ENCODE data around the gene TOR2A. TPM values are rescaled to one million over a fixed set of nuclear protein-coding genes. Genes with fewer than 3 reads are reported as not detected.

TOR2A gene
- total RNA-seq, 1 experiment from 2014 or later: 8.4 TPM

GRCh38 chr9:127711831-127712274 is 23.2 kb downstream of the TOR2A start:
- Mint-ChIP-seq H3K4me3 (ENCODE audit: unreplicated experiment) (no peak overlapping the region), H3K36me3 (ENCODE audit: insufficient read depth, unreplicated experiment) (no peaks in the 10 kb centered on the region), H3K27ac (ENCODE audit: low read depth, unreplicated experiment) (no peak overlapping the region), H3K9me3 (ENCODE audit: unreplicated experiment) (no peaks in the 10 kb centered on the region), H3K4me1 (ENCODE audit: insufficient read depth, unreplicated experiment) (peaks cover 7% of the 10 kb centered on the region), H3K27me3 (ENCODE audit: insufficient read depth, unreplicated experiment) (no peaks in the 10 kb centered on the region)
- no TSS peak for BruUV-seq (replicated peaks)
- intact Hi-C loops (cut with micrococcal nuclease): no loop called here
- TF ChIP-seq CTCF (IDR thresholded peaks at IDR 0.05; ENCODE audit: unreplicated experiment): no peak
- no peak for DNase-seq (ENCODE audit: unreplicated experiment)
- POLR2A ChIA-PET: no interaction called here
- CTCF ChIA-PET: interaction anchor here (0.6 kb wide), 2 partner anchors 59 to 223 kb away, joined by 3 to 4 read pairs; no protein-coding TSS in a partner anchor

- Mint-ChIP-seq H3K36me3 (ENCODE audit: insufficient read depth, unreplicated experiment) (no peaks in the 10 kb centered on the region), H3K27me3 (ENCODE audit: insufficient read depth, unreplicated experiment) (no peaks in the 10 kb centered on the region), H3K4me3 (ENCODE audit: unreplicated experiment) (no peak overlapping the region), H3K4me1 (ENCODE audit: insufficient read depth, unreplicated experiment) (peaks cover 6% of the 10 kb centered on the region), H3K27ac (ENCODE audit: low read depth, unreplicated experiment) (no peak overlapping the region), H3K9me3 (ENCODE audit: unreplicated experiment) (no peaks in the 10 kb centered on the region)
- intact Hi-C loops (cut with micrococcal nuclease): no loop called here
- ChIA-PET POLR2A (no interaction called here), CTCF (interaction anchor here (0.6 kb wide), 1 partner anchor 223 kb away, joined by 3 read pairs; no protein-coding TSS in a partner anchor)
- DNase-seq (ENCODE audit: unreplicated experiment): no peak
- no peak for TF ChIP-seq CTCF (IDR thresholded peaks at IDR 0.05; ENCODE audit: unreplicated experiment)
- no TSS peak for BruUV-seq (replicated peaks)
These were observed 23.8 kb downstream of the TOR2A start for GRCh38 chr9:127711226-127711701.

GRCh38 chr9:127710204-127710783 is 24.8 kb downstream of the TOR2A start:
- intact Hi-C loops (cut with micrococcal nuclease): no loop called here
- Mint-ChIP-seq H3K9me3 (ENCODE audit: unreplicated experiment) (no peaks in the 10 kb centered on the region), H3K4me1 (ENCODE audit: insufficient read depth, unreplicated experiment) (no peaks in the 10 kb centered on the region), H3K27ac (ENCODE audit: low read depth, unreplicated experiment) (no peak overlapping the region), H3K27me3 (ENCODE audit: insufficient read depth, unreplicated experiment) (no peaks in the 10 kb centered on the region), H3K36me3 (ENCODE audit: insufficient read depth, unreplicated experiment) (no peaks in the 10 kb centered on the region), H3K4me3 (ENCODE audit: unreplicated experiment) (no peak overlapping the region)
- DNase-seq (ENCODE audit: unreplicated experiment): no peak
- CTCF ChIA-PET: interaction anchor here (0.5 to 0.7 kb wide), 2 partner anchors 88 to 192 kb away, joined by 3 read pairs; no protein-coding TSS in a partner anchor
- no peak for TF ChIP-seq CTCF (IDR thresholded peaks at IDR 0.05; ENCODE audit: unreplicated experiment)
- POLR2A ChIA-PET: interaction anchor here (1.0 kb wide), 1 partner anchor 25 kb away, joined by 3 read pairs; the partner anchor contains the start of gene TOR2A
- no TSS peak for BruUV-seq (replicated peaks)

GRCh38 chr9:127708952-127709587 is 26.0 kb downstream of the TOR2A start:
- POLR2A ChIA-PET: interaction anchor here (1.0 kb wide), 1 partner anchor 26 kb away, joined by 3 read pairs; the partner anchor contains the start of gene TOR2A

More at GRCh38 chr9:127708952-127709587, 26.0 kb downstream of the TOR2A start:
- no peak for DNase-seq (ENCODE audit: unreplicated experiment)
- intact Hi-C loops (cut with micrococcal nuclease): no loop called here
- Mint-ChIP-seq H3K27ac (ENCODE audit: low read depth, unreplicated experiment) (no peak overlapping the region), H3K36me3 (ENCODE audit: insufficient read depth, unreplicated experiment) (no peaks in the 10 kb centered on the region), H3K4me1 (ENCODE audit: insufficient read depth, unreplicated experiment) (no peaks in the 10 kb centered on the region), H3K27me3 (ENCODE audit: insufficient read depth, unreplicated experiment) (no peaks in the 10 kb centered on the region), H3K9me3 (ENCODE audit: unreplicated experiment) (no peaks in the 10 kb centered on the region), H3K4me3 (ENCODE audit: unreplicated experiment) (no peak overlapping the region)
- no peak for TF ChIP-seq CTCF (IDR thresholded peaks at IDR 0.05; ENCODE audit: unreplicated experiment)
- BruUV-seq (replicated peaks): no TSS peak
- CTCF ChIA-PET: no interaction called here
